CD4-positive, alpha-beta T cell treated with Interleukin-17A for 1 hour (primary cell): Measurements from ENCODE around the gene KIAA1143.
A peak's percentile ranks its signal among the peaks of the same experiment; 100 is the strongest.

Experiments
- DNase-seq: peaks from one replicate; pipeline ENCODE4 v3.0.0-alpha.2; 2020

Gene KIAA1143

DNA sequence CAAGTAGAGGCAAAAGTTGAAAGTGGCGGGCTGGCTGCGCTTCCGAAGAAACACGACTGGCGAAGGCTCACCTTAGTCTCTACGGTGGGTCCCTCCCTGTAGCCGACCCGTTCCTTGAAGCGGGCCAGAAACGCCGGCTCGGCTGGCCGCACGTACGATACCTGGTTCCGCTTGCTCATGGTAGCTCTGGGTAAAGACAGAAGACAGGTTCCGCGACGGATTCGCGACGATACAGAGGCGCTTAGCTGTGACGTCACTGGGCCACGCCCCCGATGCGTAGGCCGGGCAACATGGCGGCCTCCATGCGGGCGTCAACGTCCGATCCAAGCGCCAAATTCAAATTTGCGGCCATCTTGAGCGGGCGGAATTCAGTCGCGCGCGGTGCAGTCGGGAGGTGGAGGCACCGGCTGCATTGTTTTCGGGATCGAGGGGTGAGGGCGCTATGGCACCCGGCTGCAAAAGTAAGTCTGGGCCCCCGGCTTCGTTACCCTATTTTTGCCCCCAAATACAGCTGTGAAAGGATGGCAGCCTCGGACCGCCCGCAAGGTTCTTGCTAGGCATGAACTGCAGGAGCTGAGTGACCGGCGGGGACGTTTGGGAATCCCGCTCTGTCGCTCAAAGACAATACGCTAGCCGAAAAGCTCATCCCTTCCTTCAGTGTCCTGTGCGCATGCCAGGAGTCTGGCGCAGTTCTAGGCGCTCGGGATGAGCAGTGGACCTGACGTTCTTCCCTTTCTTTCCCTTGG lies at the start of gene KIAA1143, which contains the start of gene KIF15:
KIAA1143 (minus strand) TSS at position 196 of the 746 bp plus-strand sequence; CDS start at position 179, 17 bp downstream.
KIF15 (plus strand) TSS at position 371 of the 746 bp plus-strand sequence; CDS start at position 443, 72 bp downstream.
- DNase-seq = peak; percentile 96

- no peak for DNase-seq
Measured at GRCh38 chr3:44805960-44806359, 44.5 kb upstream of the KIAA1143 start.

- DNase-seq = no peak
Measured at GRCh38 chr3:44803298-44803697, 41.9 kb upstream of the KIAA1143 start.

- DNase-seq = no peak
Measured at GRCh38 chr3:44802011-44802410, 40.6 kb upstream of the KIAA1143 start.

DNA sequence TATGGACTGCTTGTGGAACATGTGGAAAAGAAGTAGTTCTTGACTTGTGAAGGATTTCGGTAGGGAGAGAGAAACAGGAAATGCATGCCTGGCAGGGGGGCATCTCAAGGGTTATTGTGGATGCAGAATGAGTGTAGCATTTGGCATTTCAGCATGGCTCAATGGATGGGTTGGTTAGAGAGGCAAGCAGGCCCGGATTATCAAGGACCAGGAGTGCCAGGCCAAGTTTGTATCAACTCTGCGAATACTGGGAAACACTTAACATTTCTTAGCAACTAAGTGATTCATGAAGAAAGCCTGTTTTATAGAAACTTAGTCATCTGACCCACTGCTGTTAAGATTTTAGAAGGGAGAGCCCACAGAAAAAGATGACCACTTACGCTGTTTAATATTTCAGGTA lies 33.8 kb upstream of the KIAA1143 start:
- DNase-seq = no peak

DNA sequence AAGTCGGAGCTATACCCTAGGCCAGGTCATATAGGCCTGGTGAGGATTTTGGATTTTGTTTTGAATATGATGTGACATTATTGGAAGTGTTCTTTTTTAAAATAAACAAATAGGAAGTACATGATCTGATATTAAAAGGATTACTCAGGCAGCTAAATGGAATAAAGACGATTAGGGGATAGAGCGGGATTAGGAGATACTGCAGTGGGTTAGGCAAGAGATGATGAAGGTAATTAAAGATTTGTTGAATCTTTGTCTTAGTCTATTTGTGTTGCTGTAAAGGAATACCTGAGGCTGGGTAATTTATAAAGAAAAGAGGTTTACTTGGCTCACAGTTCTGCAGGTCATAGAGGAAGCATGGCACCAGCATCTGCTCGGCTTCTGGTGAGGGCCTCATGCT lies 21.5 kb upstream of the KIAA1143 start:
- DNase-seq = no peak

- DNase-seq = no peak
Measured at GRCh38 chr3:44772099-44772442, 10.7 kb upstream of the KIAA1143 start.

DNA sequence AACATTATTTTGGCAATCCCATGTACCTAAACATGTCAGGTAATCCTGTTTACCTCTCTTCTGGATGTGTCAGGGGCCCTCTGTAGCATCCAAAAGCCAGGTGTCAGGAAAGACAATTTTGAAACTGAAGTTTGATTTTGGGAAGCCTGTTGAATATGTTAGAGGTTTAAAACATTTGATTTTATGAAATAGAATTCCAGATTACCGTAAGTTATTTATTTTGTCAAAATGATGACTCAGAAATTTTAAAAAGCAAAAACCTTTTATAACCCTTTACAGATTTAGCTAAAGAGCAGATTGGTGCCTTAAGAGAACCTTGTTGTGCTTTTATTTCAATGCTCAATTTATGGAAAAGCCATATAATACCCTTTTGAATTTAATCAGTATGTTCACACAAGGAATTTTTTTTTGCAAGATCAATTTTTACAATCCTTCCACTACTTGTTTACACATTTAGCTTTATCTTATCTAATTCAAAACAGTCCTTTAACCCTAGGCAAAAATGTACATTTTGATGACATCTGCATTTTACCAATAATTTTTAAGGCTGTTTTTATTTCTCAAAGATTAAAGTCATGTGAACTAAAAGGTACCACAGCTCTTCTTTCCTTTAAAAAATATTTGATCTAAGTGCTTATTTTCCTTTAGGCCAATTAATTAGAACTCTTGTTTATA lies 10.1 kb upstream of the KIAA1143 start:
- DNase-seq = no peak

GRCh38 chr3:44764248-44764647 lies 2.8 kb upstream of the KIAA1143 start:
- DNase-seq = no peak

DNA sequence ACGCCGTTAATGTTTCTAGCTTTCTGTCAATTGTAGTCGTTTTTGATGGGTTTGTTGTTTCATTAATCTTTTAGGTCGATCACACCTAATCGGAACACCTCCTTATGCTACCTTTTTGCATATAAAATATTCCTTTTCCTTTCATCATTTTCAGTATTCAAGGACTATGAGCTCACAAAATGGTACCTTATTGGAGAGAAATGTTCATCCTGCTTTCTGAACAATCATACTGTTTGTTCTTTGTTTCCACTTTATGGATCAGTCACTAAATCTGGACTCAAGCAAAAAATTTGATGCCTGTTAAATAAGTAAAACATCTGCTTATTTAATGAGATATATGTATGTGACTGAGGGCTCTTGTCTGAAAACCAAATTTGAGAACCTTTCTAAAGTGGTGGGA lies 1.3 kb upstream of the KIAA1143 start:
- no peak for DNase-seq

GRCh38 chr3:44762170-44762677 lies 805 bp upstream of the KIAA1143 start:
- no peak for DNase-seq

GRCh38 chr3:44761101-44761423 lies 357 bp downstream of the KIAA1143 start:
- DNase-seq = no peak

GRCh38 chr3:44734646-44735168 lies 26.7 kb downstream of the KIAA1143 start:
- DNase-seq = no peak

GRCh38 chr3:44729384-44729910 lies 32.0 kb downstream of the KIAA1143 start, which contains the start of gene ZNF501:
TSS of gene ZNF501 (plus strand) at chr3:44729635. CDS start at chr3:44734422, 4,787 bp downstream.
- DNase-seq = peak; percentile 88

- DNase-seq = no peak
Measured at GRCh38 chr3:44722103-44722401, 39.4 kb downstream of the KIAA1143 start.

DNA sequence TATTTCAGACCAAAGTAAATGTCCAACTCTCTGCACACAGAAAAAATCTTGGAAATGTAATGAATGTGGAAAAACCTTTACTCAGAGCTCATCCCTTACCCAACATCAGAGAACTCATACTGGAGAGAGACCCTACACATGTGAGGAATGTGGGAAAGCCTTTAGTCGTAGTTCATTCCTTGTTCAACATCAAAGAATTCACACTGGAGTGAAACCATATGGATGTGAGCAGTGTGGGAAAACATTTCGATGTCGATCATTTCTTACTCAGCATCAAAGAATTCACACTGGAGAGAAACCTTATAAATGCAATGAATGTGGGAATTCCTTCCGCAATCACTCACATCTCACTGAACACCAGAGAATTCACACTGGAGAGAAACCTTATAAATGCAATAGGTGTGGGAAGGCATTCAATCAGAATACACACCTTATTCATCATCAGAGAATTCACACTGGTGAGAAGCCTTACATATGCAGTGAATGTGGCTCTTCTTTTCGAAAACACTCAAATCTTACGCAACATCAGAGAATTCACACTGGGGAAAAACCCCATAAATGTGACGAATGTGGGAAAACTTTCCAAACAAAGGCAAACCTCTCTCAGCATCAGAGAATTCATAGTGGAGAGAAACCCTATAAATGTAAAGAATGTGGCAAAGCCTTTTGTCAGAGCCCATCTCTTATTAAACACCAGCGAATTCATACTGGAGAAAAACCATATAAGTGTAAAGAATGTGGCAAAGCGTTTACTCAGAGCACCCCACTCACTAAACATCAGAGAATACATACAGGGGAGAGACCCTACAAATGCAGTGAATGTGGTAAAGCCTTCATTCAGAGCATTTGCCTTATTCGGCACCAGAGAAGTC lies 40.0 kb downstream of the KIAA1143 start:
- no peak for DNase-seq

GRCh38 chr3:44712455-44713075 lies 48.9 kb downstream of the KIAA1143 start, which contains the start of gene ZNF502:
TSS of gene ZNF502 (plus strand) at chr3:44712660. CDS start at chr3:44720262, 7,602 bp downstream.
- DNase-seq = peak; percentile 62
